ENCODE data around the gene ADSL. TPM values are rescaled to one million over a fixed set of nuclear protein-coding genes. Genes with fewer than 3 reads are reported as not detected.
"Not testable (repeated sequence)": the region's sequence is repeated elsewhere in the genome, so short reads cannot be mapped to it uniquely, and the experiment has no call there.

The ADSL gene
- total RNA-seq, 4 donors from 2014 or later: 36.1 to 71.8 (median 58.1) TPM

DNA sequence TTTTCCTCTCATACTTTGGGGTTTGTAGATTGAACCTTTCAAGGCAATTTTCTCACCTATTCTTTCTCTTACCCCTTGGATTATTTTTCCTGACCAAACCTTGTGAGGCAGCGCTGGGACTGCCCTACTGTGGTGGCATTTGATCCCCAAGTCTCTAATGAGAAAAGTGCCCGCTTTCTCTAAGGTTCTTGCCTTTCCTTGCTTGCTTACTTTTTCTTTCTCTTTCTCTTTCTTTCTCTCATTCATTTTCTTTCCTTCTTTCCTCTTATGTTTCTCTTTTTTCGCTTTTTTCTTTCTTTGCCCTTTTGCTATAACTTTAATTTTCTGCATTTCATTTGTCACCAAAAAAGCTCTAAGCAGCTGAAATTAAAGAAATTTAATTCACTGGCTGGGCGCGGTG is 40.7 kb upstream of the ADSL start:
- Histone ChIP-seq H3K27ac (peak overlapping the region in 1 of 4 donors; percentile 40), H3K4me1 (peaks cover 0 to 31% (median 11%) of the 10 kb centered on the region in 4 donors), H3K9me3 (no peaks in the 10 kb centered on the region), H3K4me3 (no peak overlapping the region), H3K27me3 (no peaks in the 10 kb centered on the region), H3K36me3 (peaks cover 0 to 63% (median 8%) of the 10 kb centered on the region in 3 donors)
- DNase-seq (ENCODE audit: low spot score in 2 of 2): no peak
- no peak for TF ChIP-seq POLR2A (IDR thresholded peaks at IDR 0.05)
- WGBS, 2 donors: 99% methylated on average over 5 of the region's 5 CpGs

DNA sequence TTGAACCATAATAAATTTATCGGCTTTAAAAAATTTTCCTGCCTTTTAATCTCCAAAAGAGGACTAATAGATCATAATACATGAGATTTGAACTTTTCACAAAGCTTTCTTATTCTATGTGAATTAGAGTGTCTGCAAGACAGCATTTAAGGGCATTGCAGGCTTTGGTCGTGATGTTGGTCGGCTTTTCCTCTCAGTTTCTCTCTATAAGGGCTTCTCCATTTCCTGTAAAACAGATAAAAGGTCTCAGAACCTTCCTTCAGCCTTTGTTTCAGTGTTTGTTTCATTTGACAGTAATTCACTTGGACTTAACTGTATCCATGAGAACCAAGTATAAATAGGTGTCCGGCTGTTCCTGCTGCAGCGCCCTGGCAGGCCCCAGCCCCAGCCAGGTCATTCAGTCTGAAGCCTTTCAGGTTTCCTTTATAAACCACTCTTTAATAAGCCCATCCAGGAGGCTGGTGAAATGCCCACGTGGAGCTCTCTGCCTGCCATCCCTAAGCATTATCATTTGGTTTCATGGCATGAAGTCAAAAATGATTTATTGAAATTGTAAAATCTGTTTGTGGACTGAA is 37.2 kb upstream of the ADSL start:
- no peak overlapping the region for H3K4me3 ChIP-seq
- H3K36me3 ChIP-seq: peaks cover 0 to 65% (median 0%) of the 10 kb centered on the region in 3 donors
- DNase-seq (ENCODE audit: low spot score in 2 of 2): no peak
- no peaks in the 10 kb centered on the region for H3K27me3 ChIP-seq
- H3K27ac ChIP-seq: peak overlapping the region in 3 of 4 donors; percentile 16 to 78 (median 74)
- WGBS, 2 donors: 65 to 70% methylated on average over 6 of the region's 6 CpGs
- peaks cover 0 to 57% (median 15%) of the 10 kb centered on the region in 4 donors for H3K4me1 ChIP-seq
- no peaks in the 10 kb centered on the region for H3K9me3 ChIP-seq
- TF ChIP-seq POLR2A (IDR thresholded peaks at IDR 0.05) (no peak), EP300 (IDR thresholded peaks at IDR 0.05) (no peak)
- TF ChIP-seq, protein P1, sequence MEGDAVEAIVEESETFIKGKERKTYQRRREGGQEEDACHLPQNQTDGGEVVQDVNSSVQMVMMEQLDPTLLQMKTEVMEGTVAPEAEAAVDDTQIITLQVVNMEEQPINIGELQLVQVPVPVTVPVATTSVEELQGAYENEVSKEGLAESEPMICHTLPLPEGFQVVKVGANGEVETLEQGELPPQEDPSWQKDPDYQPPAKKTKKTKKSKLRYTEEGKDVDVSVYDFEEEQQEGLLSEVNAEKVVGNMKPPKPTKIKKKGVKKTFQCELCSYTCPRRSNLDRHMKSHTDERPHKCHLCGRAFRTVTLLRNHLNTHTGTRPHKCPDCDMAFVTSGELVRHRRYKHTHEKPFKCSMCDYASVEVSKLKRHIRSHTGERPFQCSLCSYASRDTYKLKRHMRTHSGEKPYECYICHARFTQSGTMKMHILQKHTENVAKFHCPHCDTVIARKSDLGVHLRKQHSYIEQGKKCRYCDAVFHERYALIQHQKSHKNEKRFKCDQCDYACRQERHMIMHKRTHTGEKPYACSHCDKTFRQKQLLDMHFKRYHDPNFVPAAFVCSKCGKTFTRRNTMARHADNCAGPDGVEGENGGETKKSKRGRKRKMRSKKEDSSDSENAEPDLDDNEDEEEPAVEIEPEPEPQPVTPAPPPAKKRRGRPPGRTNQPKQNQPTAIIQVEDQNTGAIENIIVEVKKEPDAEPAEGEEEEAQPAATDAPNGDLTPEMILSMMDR (IDR thresholded peaks at IDR 0.05): no peak

DNA sequence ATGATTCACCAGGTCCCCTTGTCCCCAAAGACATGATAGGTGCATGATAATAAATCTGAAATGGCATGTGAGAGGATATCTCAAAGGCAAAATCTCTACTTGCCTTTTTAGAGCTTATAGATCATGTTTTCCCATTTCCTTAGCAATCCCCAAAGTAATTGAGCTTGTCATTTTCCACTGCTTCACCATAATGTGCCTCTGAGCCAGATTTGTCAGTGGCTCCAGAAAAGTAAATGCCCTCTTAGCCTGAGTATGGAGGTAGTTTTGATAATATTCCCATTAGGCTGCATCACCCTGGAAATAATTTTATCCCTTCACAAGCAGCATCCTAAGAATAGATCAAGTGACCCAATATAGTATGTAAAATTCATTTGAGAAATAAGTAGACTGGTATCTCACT is 36.7 kb upstream of the ADSL start:
- Histone ChIP-seq H3K4me3 (no peak overlapping the region), H3K27me3 (no peaks in the 10 kb centered on the region), H3K36me3 (peaks cover 0 to 71% (median 0%) of the 10 kb centered on the region in 3 donors), H3K9me3 (no peaks in the 10 kb centered on the region), H3K4me1 (peaks cover 0 to 57% (median 15%) of the 10 kb centered on the region in 4 donors), H3K27ac (peak overlapping the region; percentile 16 to 78 (median 50))
- no peak for DNase-seq (ENCODE audit: low spot score in 2 of 2)
- TF ChIP-seq POLR2A (IDR thresholded peaks at IDR 0.05) (no peak), EP300 (IDR thresholded peaks at IDR 0.05) (no peak)
- TF ChIP-seq, protein P1 (IDR thresholded peaks at IDR 0.05): no peak

DNA sequence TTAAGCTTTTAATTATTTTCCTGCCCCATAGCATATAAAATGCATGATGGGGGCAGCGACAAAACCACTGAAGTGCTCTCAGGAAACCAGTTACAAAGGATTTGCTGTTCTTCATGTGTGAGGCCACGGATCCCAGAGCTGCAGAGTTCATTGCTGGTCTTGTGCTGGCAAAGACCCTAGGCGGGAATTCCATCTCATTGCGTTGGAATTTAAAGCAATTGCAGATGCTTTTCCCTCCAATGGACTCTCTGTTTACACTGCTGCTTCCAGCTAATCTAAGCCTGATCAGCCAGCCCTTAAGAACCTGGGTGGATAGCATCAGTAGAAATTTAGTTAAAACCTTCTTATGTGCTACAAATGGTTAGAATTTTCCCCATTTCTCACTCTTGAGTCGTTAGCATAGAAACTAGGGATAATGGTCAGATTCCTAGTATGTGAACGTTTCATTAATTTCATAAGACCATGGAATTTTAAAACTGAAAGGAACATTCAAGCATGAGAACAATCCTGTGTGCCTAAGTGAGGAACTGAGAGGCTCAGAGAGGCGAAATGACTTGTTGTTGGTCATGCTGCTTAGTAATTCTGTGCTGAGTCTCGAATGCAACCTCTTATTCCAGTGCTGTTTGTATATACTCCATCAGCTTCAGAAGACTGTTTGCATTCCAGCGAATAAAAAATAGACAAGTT is 36.1 kb upstream of the ADSL start:
- H3K9me3 ChIP-seq: no peaks in the 10 kb centered on the region
- peaks cover 0 to 72% (median 2%) of the 10 kb centered on the region in 3 donors for H3K36me3 ChIP-seq
- TF ChIP-seq EP300 (IDR thresholded peaks at IDR 0.05): peak in 1 of 2 donors; percentile 39
- no peak for TF ChIP-seq POLR2A (IDR thresholded peaks at IDR 0.05)
- TF ChIP-seq, protein P1 (IDR thresholded peaks at IDR 0.05): no peak
- no peaks in the 10 kb centered on the region for H3K27me3 ChIP-seq
- H3K27ac ChIP-seq: peak overlapping the region; percentile 26 to 78 (median 62)
- WGBS, 2 donors: 20 to 34% methylated on average over 9 of the region's 9 CpGs
- H3K4me1 ChIP-seq: peaks cover 0 to 55% (median 15%) of the 10 kb centered on the region in 4 donors
- peak in 1 of 2 donors; percentile 44 for DNase-seq (ENCODE audit: low spot score in 2 of 2)
- H3K4me3 ChIP-seq: no peak overlapping the region

DNA sequence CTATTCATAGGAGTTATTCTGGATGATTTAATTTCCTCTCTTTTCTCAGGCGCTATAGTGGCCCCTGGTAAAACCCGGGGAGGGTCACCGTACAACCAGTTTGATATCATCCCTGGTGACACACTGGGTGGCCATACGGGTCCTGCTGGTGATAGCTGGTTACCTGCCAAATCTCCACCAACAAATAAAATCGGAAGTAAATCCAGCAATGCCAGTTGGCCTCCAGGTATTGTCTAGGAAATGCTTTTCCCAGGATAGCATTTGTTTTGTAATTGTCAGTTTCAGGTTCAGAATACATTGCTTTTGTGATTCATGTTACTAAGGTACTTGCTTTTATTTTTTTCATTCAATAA is 35.6 kb upstream of the ADSL start:
- no peak overlapping the region for H3K4me3 ChIP-seq
- no peak for DNase-seq (ENCODE audit: low spot score in 2 of 2)
- WGBS, 2 donors: 35 to 40% methylated on average over 5 of the region's 5 CpGs
- peak overlapping the region in 3 of 4 donors; percentile 51 to 78 (median 74) for H3K27ac ChIP-seq
- no peaks in the 10 kb centered on the region for H3K27me3 ChIP-seq
- TF ChIP-seq, protein P1 (IDR thresholded peaks at IDR 0.05): no peak
- no peak for TF ChIP-seq EP300 (IDR thresholded peaks at IDR 0.05)
- TF ChIP-seq POLR2A (IDR thresholded peaks at IDR 0.05): no peak
- no peaks in the 10 kb centered on the region for H3K9me3 ChIP-seq
- H3K4me1 ChIP-seq: peaks cover 0 to 54% (median 15%) of the 10 kb centered on the region in 4 donors
- H3K36me3 ChIP-seq: peaks cover 0 to 74% (median 7%) of the 10 kb centered on the region in 3 donors

DNA sequence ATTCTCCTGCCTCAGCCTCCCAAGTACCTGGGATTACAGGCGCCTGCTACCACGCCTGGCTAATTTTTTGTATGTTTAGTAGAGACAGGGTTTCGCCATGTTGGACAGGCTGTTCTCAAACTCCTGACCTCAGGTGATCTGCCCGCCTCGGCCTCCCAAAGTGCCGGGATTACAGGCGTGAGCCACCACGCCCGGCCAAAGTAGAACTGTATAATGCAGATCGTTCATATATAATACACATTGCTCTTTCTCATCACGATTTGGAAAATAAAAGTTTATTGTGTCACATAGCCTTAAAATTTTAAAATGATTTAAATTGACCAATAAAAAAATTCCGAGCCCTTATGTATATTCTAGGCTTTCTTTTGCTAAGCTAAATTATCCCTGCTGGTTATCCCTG is 34.7 kb upstream of the ADSL start:
- 93% methylated on average over 12 of the region's 12 CpGs for WGBS, 2 donors

More for the DNA sequence above, 34.7 kb upstream of the ADSL start:
- not testable (repeated sequence) for H3K4me3 ChIP-seq; DNase-seq (ENCODE audit: low spot score in 2 of 2); H3K27me3 ChIP-seq; H3K9me3 ChIP-seq
- Histone ChIP-seq H3K27ac (peak overlapping the region in 3 of 4 donors; percentile 51 to 79 (median 78)), H3K4me1 (peaks cover 0 to 54% (median 15%) of the 10 kb centered on the region in 4 donors), H3K36me3 (peaks cover 4 to 83% (median 15%) of the 10 kb centered on the region in 3 donors)

Measured in tibial nerve (tissue), 4 donors.